GM19372 (cell line): ENCODE data around the gene FSCN2.
"Not testable (repeated sequence)": the region's sequence is repeated elsewhere in the genome, so short reads cannot be mapped to it uniquely, and the experiment has no call there.

Source experiments
- ATAC-seq: cut with Tn5 transposase; IDR thresholded peaks from one replicate; pipeline ENCODE4 v1.9.1; 2021; ENCODE audit warnings: mild to moderate bottlenecking, low read depth, moderate library complexity; ENCODE audit not compliant: unreplicated experiment

FSCN2 gene

DNA sequence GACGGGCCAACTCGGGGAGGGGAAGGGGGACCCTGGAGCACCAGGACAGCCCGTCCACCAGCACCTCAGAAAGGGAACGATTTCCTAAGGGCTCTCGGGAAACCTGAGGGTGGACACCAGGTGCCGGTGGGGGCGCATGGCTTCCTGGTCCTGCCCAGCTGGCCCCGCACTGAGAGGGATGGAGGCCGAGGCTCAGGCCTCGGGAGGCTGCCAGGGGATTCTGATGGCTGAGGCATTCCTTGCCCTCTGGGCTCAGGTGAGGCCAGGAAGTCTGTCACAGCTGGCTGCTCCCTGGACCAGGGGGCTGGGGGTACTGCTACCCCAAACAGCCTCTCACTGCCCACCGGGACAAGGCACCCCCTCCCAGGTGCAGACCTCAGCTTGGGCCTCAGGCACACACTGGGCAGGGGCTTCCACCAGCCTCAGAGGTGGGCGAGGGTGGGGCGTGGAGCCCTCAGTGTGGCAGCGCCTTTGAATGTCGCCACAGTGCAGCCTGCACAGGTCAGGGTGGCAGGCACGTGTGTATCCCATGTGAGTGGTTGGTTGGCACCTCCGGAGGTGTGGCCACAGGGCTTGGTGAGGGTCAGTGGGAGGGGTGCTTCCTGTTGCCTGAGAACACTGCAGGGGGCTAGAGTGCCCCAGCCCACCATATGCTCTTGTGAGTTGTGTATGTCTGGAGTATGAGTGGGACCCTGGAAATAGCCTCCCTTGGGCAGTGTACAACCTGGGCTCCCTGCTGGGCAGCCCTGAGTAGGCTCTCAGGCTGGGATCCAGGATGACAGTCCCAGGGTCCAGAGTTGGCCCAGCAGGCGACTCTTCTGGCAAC lies 3.9 kb upstream of the FSCN2 start:
- ATAC-seq: no peak

DNA sequence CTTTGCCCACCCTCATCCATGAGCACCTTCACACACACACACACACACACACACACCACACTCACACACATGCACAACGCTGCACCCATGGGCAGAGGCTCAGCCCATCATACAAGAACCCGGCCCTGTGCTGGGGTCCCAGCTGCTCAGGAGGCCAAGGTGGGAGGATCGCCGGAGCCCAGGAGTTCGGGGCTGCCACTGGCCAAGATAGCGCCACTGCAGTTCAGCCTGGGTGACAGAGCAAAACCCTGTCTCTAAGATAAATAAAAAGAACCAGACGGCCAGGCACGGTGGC lies 3.4 kb upstream of the FSCN2 start:
- ATAC-seq: no peak

DNA sequence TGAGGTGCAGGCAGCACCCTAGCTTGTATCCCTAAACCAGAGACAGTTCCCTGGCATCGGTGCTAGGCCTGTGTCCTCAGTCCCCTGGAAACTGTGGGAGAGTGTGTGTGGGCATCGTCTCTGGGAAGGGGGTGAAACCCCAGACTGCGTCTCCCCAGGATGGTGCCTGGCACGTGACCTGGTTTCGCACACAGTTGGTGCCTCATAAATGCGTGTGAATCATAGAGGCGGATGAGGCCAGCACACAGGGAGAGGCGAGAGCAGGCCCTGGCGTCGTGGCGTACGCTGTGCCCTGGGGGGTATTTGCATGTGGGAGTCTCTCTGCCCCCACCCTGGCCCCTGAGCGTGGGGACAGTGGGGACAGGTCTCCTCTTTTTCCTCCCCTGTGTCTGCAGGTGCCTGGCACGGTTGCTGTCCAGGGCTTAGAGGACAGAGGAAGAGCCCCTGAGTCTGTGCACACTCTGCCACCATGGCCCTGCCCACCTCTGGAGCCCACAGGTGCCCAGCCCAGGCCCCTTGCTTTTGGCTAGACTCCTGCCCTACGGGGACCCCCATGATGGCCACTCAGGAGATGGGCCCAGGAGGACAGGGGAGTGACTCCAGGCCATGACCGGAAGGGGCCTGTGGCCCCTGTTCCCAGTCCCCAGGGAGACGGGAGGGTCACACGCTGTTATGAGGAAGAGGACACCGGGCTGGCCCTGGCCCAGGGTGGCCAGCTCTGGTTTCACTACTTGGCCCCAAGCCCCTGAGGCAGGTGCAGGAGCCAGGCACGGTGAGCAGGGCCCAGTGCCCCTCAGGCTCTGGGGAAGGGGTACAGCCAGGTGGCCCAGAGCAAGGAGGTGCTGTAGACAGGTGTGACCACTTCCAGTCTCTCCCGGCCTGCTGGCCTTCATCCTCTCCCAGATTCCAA lies 1.3 kb upstream of the FSCN2 start:
- no peak for ATAC-seq

DNA sequence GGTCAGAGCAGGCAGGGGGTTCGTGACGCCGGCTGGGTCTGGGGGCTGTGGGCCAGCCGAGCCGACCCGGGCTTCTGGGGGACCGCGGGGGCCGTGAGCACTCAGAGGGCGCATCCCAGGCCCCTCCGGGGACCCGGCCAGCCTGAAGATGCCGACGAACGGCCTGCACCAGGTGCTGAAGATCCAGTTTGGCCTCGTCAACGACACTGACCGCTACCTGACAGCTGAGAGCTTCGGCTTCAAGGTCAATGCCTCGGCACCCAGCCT lies 140 bp downstream of the FSCN2 start:
- no peak for ATAC-seq

DNA sequence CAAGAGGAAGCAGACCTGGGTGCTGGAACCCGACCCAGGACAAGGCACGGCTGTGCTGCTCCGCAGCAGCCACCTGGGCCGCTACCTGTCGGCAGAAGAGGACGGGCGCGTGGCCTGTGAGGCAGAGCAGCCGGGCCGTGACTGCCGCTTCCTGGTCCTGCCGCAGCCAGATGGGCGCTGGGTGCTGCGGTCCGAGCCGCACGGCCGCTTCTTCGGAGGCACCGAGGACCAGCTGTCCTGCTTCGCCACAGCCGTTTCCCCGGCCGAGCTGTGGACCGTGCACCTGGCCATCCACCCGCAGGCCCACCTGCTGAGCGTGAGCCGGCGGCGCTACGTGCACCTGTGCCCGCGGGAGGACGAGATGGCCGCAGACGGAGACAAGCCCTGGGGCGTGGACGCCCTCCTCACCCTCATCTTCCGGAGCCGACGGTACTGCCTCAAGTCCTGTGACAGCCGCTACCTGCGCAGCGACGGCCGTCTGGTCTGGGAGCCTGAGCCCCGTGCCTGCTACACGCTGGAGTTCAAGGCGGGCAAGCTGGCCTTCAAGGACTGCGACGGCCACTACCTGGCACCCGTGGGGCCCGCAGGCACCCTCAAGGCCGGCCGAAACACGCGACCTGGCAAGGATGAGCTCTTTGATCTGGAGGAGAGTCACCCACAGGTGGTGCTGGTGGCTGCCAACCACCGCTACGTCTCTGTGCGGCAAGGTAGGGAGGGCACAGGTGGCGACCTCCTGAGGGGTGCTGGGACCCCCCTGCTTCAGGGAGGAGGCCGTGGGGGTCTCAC lies 667 bp downstream of the FSCN2 start:
- ATAC-seq: no peak

DNA sequence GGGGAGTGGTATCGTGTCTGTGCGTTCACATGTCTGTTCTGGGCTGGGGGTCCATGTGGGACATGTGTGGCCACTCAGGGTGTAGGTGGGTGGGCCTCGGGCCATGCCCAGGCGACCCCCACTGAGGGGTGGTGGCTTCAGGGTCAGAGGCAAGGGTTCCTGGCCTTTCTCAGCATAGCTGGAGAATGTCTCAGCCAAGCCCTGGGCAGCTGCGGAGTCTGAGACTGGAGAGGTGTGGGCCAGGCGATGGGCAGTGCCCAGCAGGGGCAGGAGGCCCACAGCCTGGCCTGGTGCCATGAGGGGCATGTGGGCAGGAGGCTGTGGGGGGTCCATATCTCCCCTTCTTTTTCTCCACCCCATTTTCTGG lies 1.2 kb downstream of the FSCN2 start:
- no peak for ATAC-seq

DNA sequence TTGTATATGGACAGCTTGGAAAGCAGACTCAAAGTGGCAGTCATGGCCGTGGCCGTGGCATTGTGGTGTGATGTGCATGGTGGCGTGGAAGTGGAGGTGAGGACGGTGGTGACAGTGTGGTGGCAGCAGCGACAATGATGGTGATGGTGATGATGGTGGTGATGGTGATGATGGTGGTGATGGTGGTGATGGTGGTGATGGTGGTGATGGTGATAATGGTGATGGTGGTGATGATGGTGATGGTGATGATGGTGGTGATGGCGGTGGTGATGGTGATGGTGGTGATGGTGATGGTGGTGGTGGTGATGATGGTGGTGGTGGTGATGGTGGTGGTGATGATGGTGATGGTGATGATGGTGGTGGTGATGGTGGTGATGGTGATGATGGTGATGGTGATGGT lies 2.8 kb downstream of the FSCN2 start:
- ATAC-seq: not testable (repeated sequence)

DNA sequence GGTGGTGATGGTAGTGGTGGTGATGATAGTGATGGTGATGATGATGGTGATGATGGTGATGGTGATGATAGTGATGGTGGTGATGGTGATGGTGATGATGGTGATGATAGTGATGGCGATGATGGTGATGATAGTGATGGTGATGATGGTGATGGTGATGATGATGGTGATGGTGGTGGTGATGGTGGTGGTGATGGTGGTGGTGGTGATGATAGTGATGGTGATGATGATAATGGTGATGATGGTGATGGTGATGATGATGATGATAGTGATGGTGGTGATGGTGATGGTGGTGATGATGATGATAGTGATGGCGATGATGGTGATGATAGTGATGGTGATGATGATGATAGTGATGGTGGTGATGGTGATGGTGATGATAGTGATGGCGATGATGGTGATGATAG lies 3.8 kb downstream of the FSCN2 start:
- ATAC-seq: not testable (repeated sequence)

DNA sequence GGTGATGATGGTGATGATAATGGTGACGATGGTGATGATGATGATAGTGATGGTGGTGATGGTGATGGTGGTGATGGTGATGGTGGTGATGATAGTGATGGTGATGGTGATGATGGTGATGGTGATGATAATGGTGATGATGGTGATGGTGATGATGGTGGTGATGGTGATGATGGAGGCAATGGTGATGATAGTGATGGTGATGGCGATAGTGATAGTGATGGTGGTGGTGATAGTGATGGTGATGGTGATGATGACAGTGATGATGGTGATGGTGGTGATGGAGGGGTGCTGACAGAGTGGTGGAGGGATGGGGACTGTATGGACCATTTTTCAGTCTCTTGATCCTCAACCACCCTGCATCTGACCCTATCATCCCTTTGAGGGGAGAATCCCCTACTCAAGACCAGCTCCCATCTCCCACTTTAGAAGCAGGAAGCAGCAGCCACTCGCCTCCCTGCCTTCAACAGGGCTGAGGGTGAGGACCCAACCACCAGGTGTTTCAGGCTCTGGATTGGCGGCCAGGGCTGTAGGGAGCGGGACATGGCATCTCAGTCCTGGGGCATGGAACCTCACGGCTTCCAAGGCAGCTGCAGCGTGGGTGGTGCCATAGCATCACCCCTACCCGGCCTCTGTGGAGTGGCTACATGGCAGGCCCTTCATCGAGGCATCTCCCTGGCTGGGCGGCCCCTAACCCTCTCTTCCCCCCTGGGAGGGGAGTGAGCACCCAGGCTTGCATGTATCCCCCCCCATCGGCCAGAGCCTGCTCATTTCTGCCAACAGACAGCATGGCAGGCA lies 4.5 kb downstream of the FSCN2 start:
- ATAC-seq: no peak

DNA sequence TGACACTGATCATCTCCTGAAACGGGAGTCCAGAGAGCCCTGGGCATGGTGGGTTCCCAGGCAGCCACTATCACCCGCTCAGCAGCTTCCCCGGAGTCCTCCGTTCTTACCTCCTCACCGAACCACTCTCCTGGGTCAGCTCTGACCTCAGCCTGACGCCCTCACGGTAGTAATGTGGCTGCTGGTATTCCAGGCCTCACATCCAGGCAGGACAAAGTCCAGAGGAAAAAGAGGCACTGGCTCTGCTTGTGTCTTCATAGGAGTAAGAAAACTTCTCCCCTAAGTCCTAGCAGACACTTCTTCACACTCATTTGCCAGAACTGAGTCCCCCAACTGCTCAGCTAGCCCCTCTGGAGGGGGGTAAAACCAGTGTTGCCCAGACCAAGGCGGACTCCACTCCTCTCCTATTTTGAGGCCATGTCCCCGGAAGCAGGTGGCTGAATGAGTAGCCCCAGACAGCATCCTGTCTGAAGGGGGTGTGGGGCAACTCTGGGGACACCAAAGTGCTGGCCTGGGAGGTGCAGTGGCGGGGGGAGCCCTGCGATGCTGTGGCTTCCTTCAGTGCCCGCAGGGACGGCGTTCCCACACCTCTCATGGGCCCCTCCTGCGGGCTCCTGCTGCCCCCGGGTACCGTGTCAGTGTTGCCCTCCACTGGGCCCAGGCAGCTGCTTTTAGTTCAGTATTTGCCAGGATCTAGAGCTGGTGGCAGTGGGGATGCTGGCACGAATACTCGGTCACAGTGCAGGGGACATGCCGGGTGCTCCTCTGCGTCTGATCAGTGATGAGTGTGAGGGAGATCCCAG lies 5.4 kb downstream of the FSCN2 start:
- ATAC-seq: no peak

DNA sequence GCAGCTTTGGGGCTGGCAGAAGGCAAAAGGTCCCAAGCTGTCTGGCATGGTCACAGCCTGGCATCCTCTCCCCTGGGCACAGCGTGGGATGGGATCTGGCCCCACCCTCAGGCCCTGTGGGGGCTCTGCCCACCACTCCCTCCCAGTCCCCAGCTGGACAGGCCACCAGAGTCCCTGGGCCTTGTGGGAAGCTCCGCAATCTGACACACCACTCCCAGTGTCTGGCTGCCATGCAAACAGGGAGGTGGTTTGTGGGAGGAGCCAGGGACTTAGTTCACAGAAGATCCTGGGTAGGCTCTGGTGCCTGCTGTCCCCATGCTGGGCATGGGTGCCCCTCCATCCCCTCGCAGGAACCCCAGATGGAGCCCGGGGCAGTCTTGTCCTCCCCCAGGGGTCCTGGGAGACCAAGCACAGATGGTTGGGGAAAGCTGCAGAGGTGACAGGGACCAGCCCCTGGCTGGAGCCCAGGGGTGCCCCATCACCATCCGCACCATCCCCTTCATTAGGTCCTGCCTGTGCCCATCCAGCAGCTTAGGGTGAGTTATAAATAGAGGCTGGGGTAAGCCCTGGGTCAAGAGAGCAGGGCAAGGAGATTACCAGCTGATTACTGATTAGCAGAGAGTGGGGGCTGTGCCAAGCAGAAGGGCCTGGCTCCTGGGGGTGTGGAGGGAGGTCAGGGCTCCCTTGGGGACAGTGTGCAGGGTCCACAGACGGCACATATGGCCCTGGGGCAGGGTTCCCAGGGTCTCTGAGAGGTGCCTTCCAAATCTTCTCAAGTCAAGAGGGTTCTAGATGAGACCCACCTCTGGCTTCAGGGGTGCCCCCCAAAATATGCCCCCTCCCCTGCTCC lies 6.2 kb downstream of the FSCN2 start:
- no peak for ATAC-seq

DNA sequence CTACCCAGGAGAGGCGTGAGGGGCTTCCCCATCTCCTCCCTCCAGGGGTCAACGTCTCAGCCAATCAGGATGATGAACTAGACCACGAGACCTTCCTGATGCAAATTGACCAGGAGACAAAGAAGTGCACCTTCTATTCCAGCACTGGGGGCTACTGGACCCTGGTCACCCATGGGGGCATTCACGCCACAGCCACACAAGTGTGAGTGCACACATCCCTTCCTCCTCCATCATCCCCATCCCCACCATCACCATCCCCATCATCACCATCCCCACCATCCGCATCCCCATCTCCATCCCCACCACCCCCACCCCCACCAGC lies 6.8 kb downstream of the FSCN2 start:
- ATAC-seq: no peak

DNA sequence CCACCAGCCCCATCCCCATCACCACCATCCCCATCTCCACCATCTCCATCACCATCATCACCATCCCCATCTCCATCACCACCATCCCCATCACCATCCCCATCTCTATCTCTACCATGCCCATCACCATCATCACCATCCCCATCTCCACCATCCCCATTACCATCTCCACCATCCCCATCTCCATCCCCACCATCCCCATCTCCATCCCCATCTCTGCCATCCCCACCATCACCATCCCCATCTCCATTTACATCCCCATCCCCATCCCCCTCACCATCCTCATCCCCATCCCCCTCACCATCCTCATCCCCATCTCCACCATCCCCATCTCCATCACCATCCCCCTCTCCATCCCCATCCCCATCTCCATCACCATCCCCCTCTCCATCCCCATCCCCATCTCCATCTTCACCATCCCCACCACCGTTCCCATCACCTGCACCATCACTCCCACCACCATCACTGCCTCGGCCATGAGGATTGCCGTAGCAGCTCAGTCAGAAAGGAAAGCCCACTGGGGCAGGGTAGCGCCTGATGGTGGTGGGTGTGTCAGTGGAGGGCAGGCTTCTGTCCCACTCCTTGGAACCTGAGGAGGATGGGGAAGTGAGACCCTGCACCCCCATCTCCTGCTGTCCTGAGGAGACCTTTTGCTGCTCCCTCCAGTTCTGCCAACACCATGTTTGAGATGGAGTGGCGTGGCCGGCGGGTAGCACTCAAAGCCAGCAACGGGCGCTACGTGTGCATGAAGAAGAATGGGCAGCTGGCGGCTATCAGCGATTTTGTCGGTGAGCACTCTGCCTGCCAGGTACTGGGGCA lies 7.5 kb downstream of the FSCN2 start:
- ATAC-seq: no peak

DNA sequence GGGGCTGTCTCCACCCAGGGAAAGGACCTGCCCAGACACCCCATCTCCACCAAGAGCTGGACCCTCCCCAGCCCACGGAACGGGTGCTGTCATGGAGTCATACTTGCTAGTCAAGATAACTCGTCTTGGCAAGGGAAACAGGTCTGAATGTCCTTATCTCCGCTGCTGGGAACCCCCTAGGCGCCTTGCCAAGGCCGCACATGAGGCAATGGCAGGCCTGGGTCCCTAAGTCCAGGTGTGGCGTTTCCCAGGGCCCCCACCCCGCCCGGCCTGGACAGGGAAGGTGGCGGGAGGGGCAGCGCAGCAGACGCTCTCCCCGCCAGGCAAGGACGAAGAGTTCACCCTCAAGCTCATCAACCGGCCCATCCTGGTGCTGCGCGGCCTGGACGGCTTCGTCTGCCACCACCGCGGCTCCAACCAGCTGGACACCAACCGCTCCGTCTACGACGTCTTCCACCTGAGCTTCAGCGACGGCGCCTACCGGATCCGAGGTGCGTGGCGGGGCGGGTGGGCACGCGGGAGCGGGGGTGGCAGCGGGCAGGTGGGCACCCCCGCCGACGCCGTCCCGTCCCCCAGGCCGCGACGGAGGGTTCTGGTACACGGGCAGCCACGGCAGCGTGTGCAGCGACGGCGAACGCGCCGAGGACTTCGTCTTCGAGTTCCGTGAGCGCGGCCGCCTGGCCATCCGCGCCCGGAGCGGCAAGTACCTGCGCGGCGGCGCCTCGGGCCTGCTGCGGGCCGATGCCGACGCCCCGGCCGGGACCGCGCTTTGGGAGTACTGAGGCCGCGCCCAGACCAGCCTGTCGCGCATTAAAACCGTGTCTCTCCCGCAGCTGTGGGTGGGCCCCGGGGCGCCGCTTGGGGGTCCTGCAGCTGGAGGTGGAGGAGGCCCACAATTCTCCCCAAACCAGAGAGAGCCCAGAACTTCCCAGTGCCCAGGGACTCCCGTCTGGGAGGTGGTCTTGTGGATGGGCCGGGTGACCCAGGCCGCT lies 8.4 kb downstream of the FSCN2 start:
- no peak for ATAC-seq

DNA sequence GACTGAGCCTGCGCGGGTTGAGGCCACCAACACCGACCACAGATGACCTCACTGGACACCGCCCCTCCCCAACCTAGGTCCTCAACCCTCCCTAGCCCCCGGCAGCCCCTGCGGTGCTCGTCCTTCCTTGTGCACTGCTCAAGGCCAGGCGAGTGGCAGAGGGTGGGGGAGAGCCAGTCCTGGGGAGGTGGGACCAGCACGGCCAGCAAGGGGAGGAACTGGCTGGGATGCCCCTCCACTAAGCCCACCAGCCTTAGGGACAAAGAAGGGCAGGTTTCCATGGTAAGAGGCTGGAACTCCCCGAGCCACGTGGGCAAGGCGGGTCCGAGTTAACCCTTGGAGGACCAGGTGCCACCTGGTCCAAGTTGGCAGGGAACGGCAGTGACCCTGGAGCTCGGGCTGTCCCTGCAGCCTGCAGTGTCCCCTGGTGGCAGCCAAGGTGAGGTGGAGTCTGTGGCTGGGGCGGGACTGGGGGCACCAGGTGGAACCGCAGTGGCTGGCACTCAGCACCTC lies 9.2 kb downstream of the FSCN2 start:
- ATAC-seq: no peak

DNA sequence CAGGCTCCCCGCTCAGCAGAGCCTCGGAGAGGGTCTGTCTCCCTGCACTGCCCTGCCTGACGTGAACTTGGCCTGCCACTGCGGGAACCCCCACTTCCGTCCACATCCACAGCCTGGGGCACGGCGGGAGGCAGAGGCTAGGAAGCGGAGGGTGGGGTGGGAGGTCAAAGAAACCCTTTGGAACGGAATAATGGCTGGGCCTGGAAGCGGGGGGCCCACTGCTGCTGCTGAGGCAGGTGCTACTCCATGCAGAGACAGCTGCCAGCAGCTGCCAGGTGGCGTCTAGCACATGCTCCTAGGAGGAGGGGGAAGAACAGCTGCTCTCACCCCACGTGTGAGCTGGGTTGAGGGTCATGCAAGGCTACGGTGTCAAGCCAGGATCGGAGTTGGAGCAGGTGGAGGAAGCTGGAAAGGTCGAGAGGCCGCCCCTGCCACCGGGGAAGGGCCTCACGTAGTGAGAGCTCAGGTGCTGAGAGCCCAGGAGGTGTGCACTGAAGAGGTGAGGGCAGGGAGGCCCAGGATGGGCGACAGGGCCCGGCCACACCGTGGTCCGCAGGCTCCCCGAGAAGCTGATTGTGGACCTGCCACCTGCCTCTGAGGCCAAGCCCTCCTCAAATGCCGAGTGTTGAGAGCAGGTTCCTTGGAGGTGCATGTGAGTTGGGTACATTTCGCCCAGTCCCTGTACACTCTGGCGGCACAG lies 9.8 kb downstream of the FSCN2 start:
- ATAC-seq: no peak
